GM12874 (cell line): ENCODE results near the gene UAP1.

Experiments used
- TF ChIP-seq, protein P1 (sequence below): IDR thresholded peaks from 2 replicates; pipeline ENCODE4 v1.5.1; 2011; ENCODE audit warnings: low read depth, mild to moderate bottlenecking, control low read depth, low read length, moderate library complexity; ENCODE audit not compliant: insufficient read depth

The UAP1 gene

DNA sequence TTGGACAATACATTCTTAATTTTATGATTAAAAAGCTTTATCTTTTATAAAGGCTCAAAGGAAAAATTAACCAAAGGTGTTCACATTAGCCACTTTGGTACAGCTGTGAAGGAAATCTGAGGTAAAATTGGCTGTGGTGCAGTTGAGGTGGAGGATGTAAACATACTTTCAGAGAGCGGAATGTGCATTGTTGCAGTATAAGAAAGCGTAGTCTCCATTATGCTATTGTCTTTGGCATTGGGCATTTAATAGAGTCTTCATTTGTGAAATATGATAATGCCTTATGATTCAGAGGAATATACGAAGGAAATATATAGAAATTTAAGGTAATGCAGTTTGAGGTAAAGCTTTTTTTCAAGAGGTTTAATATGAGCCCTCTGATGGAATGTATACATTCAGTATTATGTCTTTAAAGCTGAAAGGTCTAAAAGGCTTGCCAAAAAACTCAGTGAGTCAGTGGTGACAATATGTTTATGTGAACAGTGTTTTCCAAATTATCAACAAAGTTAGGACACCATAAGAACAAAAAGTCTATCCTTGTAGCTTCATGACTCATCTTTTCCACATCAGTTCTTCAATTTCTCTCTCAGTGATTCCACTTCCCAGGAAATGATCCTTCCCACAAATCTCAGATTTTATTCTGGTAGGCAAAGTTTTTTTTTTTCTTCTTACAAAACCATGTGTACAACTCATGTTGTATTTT is 43.9 kb downstream of the UAP1 start:
- TF ChIP-seq, protein P1, sequence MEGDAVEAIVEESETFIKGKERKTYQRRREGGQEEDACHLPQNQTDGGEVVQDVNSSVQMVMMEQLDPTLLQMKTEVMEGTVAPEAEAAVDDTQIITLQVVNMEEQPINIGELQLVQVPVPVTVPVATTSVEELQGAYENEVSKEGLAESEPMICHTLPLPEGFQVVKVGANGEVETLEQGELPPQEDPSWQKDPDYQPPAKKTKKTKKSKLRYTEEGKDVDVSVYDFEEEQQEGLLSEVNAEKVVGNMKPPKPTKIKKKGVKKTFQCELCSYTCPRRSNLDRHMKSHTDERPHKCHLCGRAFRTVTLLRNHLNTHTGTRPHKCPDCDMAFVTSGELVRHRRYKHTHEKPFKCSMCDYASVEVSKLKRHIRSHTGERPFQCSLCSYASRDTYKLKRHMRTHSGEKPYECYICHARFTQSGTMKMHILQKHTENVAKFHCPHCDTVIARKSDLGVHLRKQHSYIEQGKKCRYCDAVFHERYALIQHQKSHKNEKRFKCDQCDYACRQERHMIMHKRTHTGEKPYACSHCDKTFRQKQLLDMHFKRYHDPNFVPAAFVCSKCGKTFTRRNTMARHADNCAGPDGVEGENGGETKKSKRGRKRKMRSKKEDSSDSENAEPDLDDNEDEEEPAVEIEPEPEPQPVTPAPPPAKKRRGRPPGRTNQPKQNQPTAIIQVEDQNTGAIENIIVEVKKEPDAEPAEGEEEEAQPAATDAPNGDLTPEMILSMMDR, result no peak

DNA sequence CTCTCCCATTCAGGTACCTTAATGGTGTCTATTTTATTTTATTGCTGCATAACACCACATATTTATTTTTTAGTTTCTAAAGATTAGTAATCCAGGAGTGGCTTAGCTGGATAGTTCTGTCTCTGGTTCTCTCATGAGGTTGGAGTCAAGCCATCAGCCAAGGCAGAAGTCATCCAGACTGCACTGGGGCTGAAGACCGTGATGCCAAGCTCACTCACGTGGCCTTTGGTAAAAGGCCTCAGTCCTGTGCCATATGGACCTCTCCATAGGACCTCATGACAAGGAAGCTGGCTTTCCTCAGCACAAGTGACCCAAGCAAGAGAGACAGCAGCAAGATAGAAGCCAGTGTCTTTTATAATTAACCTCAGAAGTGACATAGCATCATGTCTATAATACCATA is 47.8 kb downstream of the UAP1 start:
- TF ChIP-seq, protein P1, result no peak

DNA sequence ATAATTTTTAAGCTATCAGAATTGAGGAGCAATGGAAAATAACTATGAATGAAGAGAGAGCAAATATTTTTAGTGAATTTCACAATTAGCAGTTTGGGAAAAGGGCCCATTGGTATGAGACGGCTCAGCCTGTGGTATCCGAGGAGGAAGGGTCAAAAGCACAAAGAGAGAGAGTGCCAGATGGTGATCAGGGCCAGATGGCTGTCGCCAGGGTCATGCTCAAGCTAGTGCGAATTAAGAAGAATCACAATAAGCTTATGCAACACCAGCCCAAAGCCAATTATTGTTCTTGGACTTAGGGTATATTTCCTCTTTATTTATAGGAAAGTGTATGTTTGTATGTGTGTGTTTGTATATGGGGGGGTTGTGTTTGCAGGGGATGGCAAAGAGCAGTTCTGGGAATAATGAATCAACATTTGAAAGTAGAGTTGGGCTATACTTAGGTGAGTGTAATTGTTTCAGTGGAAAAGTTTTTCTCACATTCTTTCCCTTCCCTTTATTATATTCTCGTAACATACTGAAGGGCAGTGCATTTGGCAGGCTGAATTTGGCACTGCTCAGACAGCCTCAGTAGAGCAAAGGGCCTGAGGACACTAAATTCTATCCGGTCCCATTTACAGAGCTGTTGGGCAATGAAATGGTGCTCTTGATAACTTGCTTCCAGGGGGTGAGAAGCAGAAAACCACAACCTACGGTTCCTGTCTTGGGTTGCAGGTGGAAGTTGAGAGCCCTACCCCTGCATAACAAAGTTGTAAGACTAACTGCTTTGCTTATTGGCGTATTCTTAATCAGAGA is 51.3 kb downstream of the UAP1 start:
- TF ChIP-seq, protein P1, result no peak

DNA sequence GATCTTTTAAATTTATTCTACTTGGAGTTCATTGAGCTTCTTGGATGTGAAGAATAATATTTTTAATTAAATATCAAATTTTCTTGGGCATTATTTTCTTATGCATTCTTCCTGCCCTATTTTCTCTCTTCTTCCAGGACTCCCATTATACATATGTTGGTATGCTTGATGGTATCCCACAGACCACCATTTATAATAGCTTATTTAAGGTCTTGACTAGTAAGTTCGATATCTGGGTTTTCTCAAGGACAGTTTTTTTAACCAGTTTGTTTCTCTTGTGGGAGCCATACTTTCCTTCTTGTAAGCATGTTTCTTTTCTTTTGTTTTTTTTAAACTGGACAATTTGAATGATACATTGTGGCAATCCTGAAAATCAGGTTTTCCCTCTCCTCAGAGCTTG is 55.3 kb downstream of the UAP1 start:
- TF ChIP-seq, protein P1, result no peak

DNA sequence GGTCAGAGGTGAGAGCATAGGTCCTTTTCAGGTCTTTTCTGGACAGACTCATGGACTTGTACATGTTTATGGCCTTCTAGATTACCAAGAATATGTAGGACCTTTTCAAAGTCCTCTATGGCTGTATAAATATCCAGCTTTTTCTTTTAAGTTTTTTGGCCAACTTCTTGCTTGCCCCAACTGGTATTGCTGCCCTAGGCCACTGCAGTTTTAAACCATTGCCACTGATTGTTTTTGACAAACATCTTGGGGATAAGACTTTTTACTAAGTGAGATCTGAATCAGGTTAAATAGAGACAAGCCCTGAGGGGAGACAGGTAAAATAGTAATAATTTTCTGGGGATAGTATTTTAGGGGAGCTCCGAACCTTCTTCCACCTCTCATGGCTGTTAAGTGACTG is 56.0 kb downstream of the UAP1 start:
- TF ChIP-seq, protein P1, result no peak

DNA sequence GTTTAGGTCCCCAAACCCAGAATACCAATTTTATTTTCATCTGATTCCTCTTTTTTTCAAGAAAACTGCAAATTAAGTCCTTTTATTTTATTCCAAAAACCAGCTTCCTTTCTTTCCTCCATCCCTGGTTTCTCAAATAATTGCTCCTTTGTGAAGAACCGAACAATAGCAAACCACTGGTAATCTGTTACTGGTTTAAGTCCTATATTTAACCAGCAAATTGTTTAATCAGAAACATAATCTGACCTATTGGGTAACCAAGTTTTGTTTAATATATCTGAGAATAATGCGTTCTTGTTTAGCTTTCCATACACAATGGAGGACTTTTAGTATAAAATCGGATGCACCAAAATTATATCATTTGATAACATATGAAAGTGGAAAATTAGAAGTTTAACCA is 57.6 kb downstream of the UAP1 start:
- TF ChIP-seq, protein P1, result no peak

DNA sequence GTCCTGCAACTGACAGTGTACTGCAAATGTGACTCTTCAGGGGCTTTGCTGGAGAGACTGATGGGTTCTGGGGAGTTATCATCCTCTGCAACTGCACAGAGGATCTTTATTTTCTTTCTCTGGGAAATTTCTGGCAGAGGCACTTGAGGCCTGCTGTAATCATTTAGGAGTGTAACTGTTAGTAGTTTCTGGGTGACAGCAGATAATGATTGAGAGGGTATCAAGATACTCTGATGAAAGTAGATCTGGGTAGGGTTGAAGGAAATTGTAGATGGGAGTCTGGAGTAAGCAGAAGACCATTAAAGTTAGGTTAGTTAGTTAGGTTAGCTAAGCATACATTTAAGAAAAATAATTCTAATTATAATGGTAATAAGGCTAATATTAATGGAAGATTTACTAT is 59.7 kb downstream of the UAP1 start:
- TF ChIP-seq, protein P1, result no peak
